ENCODE data around the gene CD302.

- TF ChIP-seq CTCF (IDR thresholded peaks at IDR 0.05): no peak
- no peak for TF ChIP-seq EZH2 (IDR thresholded peaks at IDR 0.05; ENCODE audit: borderline replicate concordance, insufficient read depth, low read depth, low read length, poor library complexity, severe bottlenecking)
Observed at GRCh38 chr2:159737292-159737916, 60.6 kb downstream of the CD302 start.
